T-helper 1 cell treated with Interleukin-12 subunit alpha and Interleukin-12 subunit beta and Interleukin-4 antibody, amounts not matched to agents 30 μg/mL and 1 μg/mL, for 36 hours (primary cell): Measurements from ENCODE around the gene OR4D1.
A peak's percentile ranks its signal among the peaks of the same experiment; 100 is the strongest.

Experiments
- H3K27ac Mint-ChIP-seq: one replicate; pipeline ENCODE4 v1.8.0; 2021; ENCODE audit warnings: mild to moderate bottlenecking, mixed read lengths
- H3K27me3 Mint-ChIP-seq: one replicate; pipeline ENCODE4 v1.8.0; 2021; ENCODE audit warnings: low read depth, mixed read lengths
- H3K36me3 Mint-ChIP-seq: one replicate; pipeline ENCODE4 v1.8.0; 2021; ENCODE audit warnings: low read depth, mixed read lengths
- H3K4me1 Mint-ChIP-seq: one replicate; pipeline ENCODE4 v1.8.0; 2021; ENCODE audit warnings: low read depth, mixed read lengths
- H3K4me3 Mint-ChIP-seq: one replicate; pipeline ENCODE4 v1.8.0; 2021; ENCODE audit warnings: mild to moderate bottlenecking, moderate library complexity, mixed read lengths
- H3K9me3 Mint-ChIP-seq: one replicate; pipeline ENCODE4 v1.8.0; 2021; ENCODE audit warnings: mixed read lengths

Gene OR4D1

DNA sequence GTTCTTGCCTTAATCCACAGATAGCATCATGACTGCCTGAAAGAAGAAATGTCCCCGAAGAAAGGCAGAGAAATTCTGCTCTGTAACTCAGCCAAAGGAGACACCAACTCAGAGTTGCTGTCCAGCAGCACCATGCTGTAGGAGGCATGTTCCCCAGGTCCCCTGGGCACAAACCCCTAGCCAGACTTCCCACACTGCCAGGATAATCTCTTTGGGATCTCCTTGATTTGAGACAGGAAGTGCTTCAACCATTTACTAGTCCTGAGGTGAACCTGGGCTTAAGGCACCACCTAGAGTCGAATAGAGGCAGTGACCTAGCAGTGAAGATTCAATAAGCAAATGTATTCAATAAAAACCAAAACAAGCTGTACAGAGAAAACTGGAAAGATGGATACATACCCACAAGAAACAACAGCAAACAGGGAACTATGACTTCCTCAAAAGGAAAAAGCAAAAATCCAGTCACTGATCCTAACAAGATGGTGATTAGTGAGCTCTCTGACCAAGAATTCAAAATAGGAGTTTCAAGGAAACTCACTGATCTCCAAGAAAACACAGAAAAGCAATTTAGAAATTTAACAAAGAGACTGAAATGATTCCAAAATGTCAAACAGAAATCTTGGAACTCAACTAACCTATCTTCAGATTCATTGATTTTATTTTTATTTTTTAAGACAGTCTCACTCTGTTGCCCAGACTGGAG is 24.3 kb downstream of the OR4D1 start:
- H3K36me3 Mint-ChIP-seq, result no peaks in the 10 kb centered on the region
- H3K27me3 Mint-ChIP-seq, result peaks cover 33% of the 10 kb centered on the region
- peaks cover 28% of the 10 kb centered on the region for H3K4me1 Mint-ChIP-seq
- no peaks in the 10 kb centered on the region for H3K9me3 Mint-ChIP-seq
- H3K27ac Mint-ChIP-seq, result no peak overlapping the region
- H3K4me3 Mint-ChIP-seq, result no peak overlapping the region

DNA sequence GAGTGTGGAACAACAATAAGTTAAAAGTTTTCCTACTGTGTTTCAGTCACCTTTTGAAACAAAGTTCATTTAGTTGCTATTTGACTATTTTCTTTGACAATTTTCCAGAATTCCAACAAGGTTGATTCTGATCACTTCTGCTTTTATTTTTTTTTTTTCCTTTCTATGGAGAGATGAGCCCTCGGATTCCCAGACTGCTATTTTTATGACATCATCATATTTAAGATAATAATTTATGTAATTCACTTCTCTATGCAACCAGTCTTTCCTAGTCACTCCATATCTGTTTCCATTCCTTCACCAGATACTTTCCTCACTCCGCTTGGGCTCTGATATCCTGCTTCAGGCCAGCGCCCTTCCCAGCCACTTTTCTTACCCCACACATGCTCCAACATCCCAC is 26.7 kb downstream of the OR4D1 start:
- Mint-ChIP-seq H3K4me1 (peaks cover 25% of the 10 kb centered on the region), H3K4me3 (no peak overlapping the region), H3K36me3 (no peaks in the 10 kb centered on the region), H3K9me3 (no peaks in the 10 kb centered on the region), H3K27me3 (peaks cover 25% of the 10 kb centered on the region), H3K27ac (peak overlapping the region; percentile 27)

DNA sequence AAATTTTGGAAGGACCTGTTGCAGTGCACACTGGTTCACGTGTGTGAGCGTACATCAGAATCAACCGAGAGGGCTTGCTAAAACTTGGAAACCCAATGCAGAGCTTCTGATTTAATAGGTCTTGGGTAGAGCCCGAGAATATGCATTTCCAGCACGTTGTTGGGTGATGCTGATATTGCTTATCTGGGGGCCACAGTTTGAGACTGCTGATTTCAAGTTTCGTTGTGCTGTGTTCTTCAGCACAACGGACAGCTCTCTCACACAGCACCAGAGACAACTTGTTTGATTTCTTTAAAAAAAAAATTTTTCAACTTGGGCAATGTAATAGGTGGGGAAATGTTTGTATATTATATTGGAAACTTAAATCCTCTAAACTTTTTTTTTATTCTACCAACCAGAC is 28.0 kb downstream of the OR4D1 start:
- no peak overlapping the region for H3K4me3 Mint-ChIP-seq
- H3K27ac Mint-ChIP-seq, result no peak overlapping the region
- H3K9me3 Mint-ChIP-seq, result no peaks in the 10 kb centered on the region
- no peaks in the 10 kb centered on the region for H3K36me3 Mint-ChIP-seq
- peaks cover 27% of the 10 kb centered on the region for H3K27me3 Mint-ChIP-seq
- peaks cover 14% of the 10 kb centered on the region for H3K4me1 Mint-ChIP-seq

DNA sequence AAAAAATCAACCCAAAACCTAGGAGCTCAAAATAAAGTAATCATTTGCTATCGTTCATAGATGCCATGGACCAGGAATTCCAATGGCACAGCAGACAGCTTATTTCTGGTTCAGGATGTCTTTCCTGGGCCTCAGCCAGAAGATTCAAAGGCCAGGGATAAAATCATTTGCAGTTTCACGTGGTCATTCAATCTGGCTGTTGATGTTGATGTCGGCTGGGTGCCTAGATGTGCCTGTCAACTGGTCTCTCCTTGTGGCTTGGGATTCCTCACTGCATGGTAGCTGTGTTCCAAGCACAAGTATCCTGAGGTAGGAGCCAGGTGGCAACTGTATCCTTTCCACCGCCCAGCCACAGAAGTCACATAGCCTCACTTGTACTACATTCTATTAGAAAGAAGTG is 33.6 kb downstream of the OR4D1 start:
- no peaks in the 10 kb centered on the region for H3K9me3 Mint-ChIP-seq
- H3K27me3 Mint-ChIP-seq, result peaks cover 9% of the 10 kb centered on the region
- H3K27ac Mint-ChIP-seq, result no peak overlapping the region
- H3K4me3 Mint-ChIP-seq, result no peak overlapping the region
- H3K36me3 Mint-ChIP-seq, result no peaks in the 10 kb centered on the region
- no peaks in the 10 kb centered on the region for H3K4me1 Mint-ChIP-seq

DNA sequence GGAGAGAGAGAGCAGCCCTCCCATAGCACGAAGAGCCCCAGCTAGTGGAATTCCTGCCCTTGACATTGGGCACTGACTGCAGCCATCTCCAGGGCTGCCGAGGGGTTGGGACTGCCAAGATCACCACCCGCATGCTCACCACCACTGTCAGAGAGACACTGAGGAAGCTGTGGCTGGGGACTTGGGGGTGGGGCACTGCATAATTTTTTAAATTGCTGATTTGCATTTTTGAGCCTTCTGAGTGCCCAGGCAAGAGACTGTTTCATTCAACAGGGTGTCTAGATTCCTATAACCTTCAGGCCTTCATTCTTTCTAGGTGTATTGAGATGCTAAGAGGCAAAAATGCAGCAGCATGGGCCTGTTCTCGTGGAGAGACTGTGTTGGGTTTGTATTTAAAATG is 35.3 kb downstream of the OR4D1 start:
- no peaks in the 10 kb centered on the region for H3K9me3 Mint-ChIP-seq
- H3K4me1 Mint-ChIP-seq, result no peaks in the 10 kb centered on the region
- H3K27ac Mint-ChIP-seq, result peak overlapping the region; percentile 60
- H3K36me3 Mint-ChIP-seq, result no peaks in the 10 kb centered on the region
- H3K4me3 Mint-ChIP-seq, result no peak overlapping the region
- peaks cover 13% of the 10 kb centered on the region for H3K27me3 Mint-ChIP-seq

DNA sequence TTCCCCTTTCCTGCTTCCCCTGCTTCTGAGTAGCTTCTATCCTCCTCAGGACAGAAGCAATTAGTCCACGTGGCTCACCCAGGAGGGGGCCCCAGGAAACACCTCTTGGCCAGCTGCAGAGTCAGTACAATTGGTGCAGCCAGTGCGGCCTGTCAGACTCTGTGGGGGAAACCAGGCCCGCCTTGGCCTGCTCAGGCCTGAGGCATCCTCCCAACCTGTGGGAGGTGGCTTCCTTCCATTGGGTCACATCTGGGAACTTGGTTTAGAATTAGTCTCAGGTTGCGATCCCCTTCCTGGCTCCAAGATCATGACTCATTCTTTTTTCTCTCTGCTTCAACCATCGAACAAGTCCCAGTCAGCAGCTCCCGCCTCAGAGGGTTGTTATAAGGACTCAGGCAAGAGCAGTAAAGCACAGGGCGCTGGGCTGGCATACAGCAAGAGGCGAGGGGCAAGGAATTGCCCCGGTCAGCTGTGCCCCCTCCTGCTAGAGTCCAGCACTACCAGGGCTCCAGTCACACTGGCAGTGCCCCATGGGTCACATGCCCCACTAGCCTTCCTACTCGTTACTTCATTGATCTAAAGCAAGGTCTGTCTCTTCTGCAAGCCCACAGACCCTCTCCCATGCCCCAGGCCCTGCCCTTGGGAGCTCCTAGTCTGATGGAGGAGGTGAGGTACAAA is 36.3 kb downstream of the OR4D1 start:
- H3K4me3 Mint-ChIP-seq, result no peak overlapping the region

DNA sequence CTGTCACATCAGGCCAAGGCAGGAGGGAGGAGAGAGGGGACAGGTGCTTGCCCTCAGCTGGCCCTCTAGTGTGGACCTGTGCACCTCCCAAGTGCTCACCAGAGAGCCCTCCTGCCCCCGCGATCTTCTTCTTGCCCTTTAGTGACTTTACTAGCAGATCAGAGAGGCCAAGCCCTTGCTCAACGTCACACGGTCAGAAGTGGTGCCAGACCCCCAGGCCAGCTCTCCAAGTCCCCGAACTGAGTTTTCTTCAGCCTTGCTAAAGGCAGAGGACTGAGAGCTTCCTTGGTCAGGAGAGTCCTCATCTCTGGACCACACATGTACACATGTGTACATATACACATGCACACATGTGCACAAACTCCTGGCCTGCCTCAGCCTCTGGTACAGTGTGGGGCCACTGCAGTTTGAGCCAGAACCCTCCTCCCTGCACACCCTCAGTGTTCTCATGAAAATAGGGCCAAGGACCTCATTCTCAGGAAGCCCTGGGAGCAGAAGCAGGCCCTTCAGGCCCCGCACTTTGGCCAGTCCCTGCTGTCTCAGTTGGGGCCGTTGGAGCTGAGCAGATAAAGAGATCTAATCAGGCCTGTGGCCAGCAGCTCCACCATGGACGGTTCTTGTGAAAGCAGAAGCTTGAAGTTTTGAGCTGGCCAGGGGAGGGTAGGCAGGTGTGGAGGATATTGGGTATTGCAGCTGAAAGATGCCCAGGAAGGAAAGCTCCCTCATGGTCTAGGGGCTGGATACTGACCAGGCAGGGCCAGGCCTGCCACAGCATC is 37.0 kb downstream of the OR4D1 start:
- H3K4me1 Mint-ChIP-seq, result no peaks in the 10 kb centered on the region
- H3K4me3 Mint-ChIP-seq, result no peak overlapping the region
- H3K36me3 Mint-ChIP-seq, result no peaks in the 10 kb centered on the region
- no peak overlapping the region for H3K27ac Mint-ChIP-seq
- H3K27me3 Mint-ChIP-seq, result peaks cover 13% of the 10 kb centered on the region
- H3K9me3 Mint-ChIP-seq, result no peaks in the 10 kb centered on the region

More for the DNA sequence above, 36.3 kb downstream of the OR4D1 start:
- Mint-ChIP-seq H3K36me3 (no peaks in the 10 kb centered on the region), H3K4me1 (no peaks in the 10 kb centered on the region), H3K27me3 (peaks cover 13% of the 10 kb centered on the region), H3K27ac (no peak overlapping the region), H3K9me3 (no peaks in the 10 kb centered on the region)

DNA sequence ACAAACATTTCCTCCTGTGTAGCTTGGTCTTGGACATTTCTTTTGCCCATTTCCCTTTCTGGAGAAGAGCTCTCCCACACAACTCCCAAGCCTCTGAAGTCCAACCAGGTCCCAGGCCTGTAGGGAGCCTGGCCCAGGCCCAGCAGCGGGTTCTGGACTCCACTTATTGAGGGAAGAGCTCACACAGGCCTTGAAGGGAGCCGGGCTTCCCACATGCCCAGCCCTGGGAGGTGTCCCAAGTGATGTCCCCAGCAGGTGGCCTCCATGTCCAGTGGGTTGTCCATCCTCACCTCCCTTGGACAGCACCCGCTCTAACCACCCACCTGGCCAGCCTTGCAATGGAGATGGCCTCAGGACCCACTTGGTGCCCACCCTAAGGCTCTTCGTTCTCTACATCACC is 38.4 kb downstream of the OR4D1 start:
- no peaks in the 10 kb centered on the region for H3K36me3 Mint-ChIP-seq
- peaks cover 7% of the 10 kb centered on the region for H3K27me3 Mint-ChIP-seq
- H3K4me3 Mint-ChIP-seq, result no peak overlapping the region
- H3K4me1 Mint-ChIP-seq, result no peaks in the 10 kb centered on the region
- no peak overlapping the region for H3K27ac Mint-ChIP-seq
- H3K9me3 Mint-ChIP-seq, result no peaks in the 10 kb centered on the region

DNA sequence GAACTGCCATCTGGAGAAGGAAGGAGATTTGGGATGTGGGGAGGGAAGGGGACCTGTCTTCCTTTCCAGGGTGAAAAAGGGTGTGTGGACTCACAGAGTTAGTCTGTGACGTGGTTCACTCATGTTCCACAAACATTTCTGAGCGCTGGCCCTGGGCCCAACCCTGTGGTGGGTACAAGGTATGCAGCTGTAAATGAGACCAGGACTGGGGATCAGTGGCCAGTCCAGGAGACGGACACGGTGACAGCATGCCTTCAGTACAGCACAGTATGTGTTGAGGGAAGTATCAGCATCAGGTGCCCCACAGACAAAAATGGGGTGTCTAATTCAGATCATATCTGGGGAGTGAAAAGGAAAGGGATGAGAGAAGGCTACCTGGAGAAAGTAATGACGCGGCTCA is 38.9 kb downstream of the OR4D1 start:
- H3K9me3 Mint-ChIP-seq, result no peaks in the 10 kb centered on the region
- no peak overlapping the region for H3K4me3 Mint-ChIP-seq
- H3K27me3 Mint-ChIP-seq, result peaks cover 5% of the 10 kb centered on the region
- H3K4me1 Mint-ChIP-seq, result no peaks in the 10 kb centered on the region
- no peak overlapping the region for H3K27ac Mint-ChIP-seq
- H3K36me3 Mint-ChIP-seq, result no peaks in the 10 kb centered on the region

DNA sequence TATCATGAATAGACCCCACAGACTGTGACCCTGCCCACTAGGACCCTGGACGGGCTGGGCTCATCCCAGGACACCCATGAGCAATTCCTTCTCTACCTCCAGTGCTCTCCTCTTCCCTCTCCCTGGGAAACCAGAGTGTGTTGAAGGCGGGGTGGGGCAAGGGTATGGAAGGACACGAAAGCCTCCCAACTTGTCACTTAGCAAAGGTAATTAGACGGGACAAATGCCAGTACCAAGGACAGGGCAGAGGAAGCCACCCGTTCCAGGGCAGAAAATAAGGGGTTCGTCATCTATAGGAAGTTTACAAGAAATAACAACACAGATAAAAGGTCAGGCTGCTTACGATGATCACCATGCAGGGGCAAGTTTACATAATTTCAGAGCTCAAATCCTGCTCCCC is 39.5 kb downstream of the OR4D1 start:
- H3K4me1 Mint-ChIP-seq, result no peaks in the 10 kb centered on the region

DNA sequence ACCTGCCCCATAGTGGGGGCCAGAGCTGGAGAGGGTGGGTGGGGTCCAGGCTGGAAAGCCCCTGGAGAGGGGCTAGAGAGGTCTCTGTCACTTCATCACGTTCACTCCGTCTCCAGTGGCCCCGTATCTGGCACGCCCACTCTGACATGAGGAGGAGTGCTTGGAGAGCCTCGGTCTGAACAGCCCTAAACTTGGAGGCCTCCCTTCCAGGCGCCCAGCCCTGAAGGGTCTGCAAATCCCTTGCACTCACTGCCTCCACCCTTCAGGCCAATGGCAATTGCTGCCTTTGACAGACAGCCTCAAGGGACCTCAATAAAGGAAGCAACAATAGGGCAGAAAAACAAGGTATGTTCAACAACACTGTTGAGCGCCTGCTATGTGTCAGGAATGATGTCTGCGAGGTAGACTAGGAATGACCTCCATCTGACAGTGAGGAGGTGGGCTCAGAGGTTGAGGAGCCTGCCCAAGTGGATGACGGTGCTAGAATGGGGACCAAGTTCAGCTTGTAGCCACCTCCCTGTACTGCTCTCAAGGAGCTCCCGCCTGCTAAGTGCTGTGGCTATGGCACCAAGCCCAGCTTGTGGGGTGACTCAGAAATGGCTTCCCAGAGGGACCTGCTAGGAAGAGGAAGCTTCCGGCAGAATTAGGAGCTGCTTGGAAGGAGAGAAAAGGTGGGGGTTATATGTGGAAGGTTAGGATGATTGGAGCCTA is 41.4 kb downstream of the OR4D1 start:
- no peak overlapping the region for H3K4me3 Mint-ChIP-seq
- no peak overlapping the region for H3K27ac Mint-ChIP-seq
- H3K27me3 Mint-ChIP-seq, result peaks cover 4% of the 10 kb centered on the region
- no peaks in the 10 kb centered on the region for H3K36me3 Mint-ChIP-seq
- H3K4me1 Mint-ChIP-seq, result no peaks in the 10 kb centered on the region
- H3K9me3 Mint-ChIP-seq, result no peaks in the 10 kb centered on the region

More for the DNA sequence above, 39.5 kb downstream of the OR4D1 start:
- no peaks in the 10 kb centered on the region for H3K36me3 Mint-ChIP-seq
- no peak overlapping the region for H3K4me3 Mint-ChIP-seq
- peaks cover 4% of the 10 kb centered on the region for H3K27me3 Mint-ChIP-seq
- no peaks in the 10 kb centered on the region for H3K9me3 Mint-ChIP-seq
- no peak overlapping the region for H3K27ac Mint-ChIP-seq

DNA sequence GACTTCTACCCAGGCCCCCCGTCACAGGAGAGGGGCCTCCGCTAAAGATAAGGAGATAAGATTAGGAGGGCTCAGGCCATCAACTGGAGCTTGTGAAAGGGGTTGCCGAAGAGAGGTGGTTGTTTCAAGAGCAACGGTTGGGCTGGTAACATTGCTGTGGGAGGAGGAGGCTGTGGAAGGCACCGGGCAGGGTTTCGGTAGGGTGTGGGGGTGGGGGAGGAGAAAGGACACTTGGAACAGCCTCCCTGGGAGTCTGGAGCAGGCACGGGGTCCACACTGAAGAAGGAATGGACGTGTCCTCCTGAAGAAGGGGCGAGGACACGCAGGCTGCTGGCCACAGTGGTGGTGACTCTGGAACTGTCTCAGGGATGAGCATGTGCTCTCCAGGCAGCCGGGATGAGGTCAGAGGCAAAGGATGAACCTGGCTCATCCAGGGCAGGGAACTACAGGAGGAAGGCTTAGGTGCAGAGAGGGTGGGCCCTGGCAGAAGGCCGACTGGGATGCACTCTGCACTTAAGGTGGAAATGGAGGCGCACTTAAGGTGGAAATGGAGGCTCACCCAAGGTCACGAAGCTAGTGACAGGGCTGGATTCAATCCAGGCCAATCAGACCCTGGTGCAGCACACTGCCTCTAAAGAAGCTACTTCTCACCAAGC is 43.2 kb downstream of the OR4D1 start:
- no peaks in the 10 kb centered on the region for H3K9me3 Mint-ChIP-seq
- no peaks in the 10 kb centered on the region for H3K4me1 Mint-ChIP-seq
- H3K4me3 Mint-ChIP-seq, result no peak overlapping the region
- H3K27ac Mint-ChIP-seq, result no peak overlapping the region
- H3K27me3 Mint-ChIP-seq, result peaks cover 4% of the 10 kb centered on the region
- H3K36me3 Mint-ChIP-seq, result no peaks in the 10 kb centered on the region

DNA sequence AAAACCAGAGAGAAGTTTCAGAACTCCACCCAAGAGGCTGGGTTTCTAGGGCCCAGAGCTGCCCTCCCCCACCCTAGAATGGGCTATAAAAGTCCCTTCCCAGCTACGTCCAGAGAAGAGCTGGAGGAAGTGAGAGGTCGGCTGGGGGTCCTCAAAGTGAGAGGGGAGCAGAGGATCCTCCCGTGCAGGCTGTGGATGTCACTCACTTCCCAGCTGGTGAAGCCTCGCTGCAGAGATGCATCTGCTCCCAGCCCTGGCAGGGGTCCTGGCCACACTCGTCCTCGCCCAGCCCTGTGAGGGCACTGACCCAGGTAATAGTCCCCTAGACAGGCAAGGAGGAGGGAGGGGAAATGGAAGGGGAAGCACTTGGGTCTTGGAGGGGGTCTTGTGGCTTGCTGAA is 44.4 kb downstream of the OR4D1 start, which contains the start of gene EPX:
Gene EPX (plus strand): TSS at position 115 of the 400 bp plus-strand sequence. CDS start 121 bp downstream, at position 236.
- H3K27me3 Mint-ChIP-seq, result no peaks in the 10 kb centered on the region

More for the DNA sequence above, 44.4 kb downstream of the OR4D1 start, which contains the start of gene EPX:
- no peaks in the 10 kb centered on the region for H3K9me3 Mint-ChIP-seq
- no peaks in the 10 kb centered on the region for H3K36me3 Mint-ChIP-seq
- H3K4me3 Mint-ChIP-seq, result no peak within 1 kb of the TSS
- no peaks in the 10 kb centered on the region for H3K4me1 Mint-ChIP-seq
- H3K27ac Mint-ChIP-seq, result no peak within 1 kb of the TSS
